KOPT-K1 (cell line): ENCODE measurements around the gene UFSP2.

Source experiments
- H3K27ac ChIP-seq: fragments of 200-600 bp; sonication (generic); 2 replicates; pipeline ENCODE4 v1.5.1; 2016; ENCODE audit warnings: antibody characterized with exemption, mild to moderate bottlenecking, low read depth, low read length; ENCODE audit not compliant: poor library complexity, severe bottlenecking
- H3K36me3 ChIP-seq: fragments of 200-600 bp; sonication (generic); 2 replicates; pipeline ENCODE4 v1.5.1; 2017; ENCODE audit warnings: antibody characterized with exemption, mild to moderate bottlenecking, low read length, moderate library complexity; ENCODE audit not compliant: insufficient read depth
- H3K9me3 ChIP-seq: fragments of 200-600 bp; sonication (generic); 2 replicates; pipeline ENCODE4 v1.5.1; 2017; ENCODE audit warnings: antibody characterized with exemption, low read length, mild to moderate bottlenecking; ENCODE audit not compliant: insufficient read depth, poor library complexity, severe bottlenecking

Gene UFSP2

GRCh38 chr4:185457136-185457535 is 31.4 kb upstream of the UFSP2 start:
- Histone ChIP-seq H3K9me3 (no peaks in the 10 kb centered on the region), H3K27ac (no peak overlapping the region), H3K36me3 (no peaks in the 10 kb centered on the region)

DNA sequence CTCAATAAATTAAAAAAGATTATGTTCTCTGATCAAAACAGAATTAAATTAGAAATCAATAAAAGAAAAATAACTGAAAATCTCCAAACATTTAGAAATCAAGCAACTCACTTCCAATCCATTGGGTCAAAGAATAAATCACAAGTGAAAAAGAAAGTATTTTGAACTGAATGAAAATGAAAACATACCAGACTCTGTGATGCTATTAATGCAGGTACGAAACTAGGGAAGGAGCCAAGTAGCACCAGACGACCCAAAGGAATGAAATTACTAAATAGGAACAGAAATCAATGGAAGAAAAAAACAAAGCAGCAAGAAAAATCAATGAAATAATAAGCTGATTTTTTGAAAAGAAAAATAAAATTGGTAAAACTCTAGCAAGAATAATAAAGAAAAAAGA is 30.4 kb upstream of the UFSP2 start:
- H3K36me3 ChIP-seq = no peaks in the 10 kb centered on the region
- no peaks in the 10 kb centered on the region for H3K9me3 ChIP-seq
- no peak overlapping the region for H3K27ac ChIP-seq

- Histone ChIP-seq H3K36me3 (no peaks in the 10 kb centered on the region), H3K9me3 (no peaks in the 10 kb centered on the region), H3K27ac (no peak overlapping the region)
These were observed 19.4 kb upstream of the UFSP2 start for GRCh38 chr4:185445209-185445608.

- H3K36me3 ChIP-seq = no peaks in the 10 kb centered on the region
- no peaks in the 10 kb centered on the region for H3K9me3 ChIP-seq
- H3K27ac ChIP-seq = no peak overlapping the region
These were observed 15.7 kb upstream of the UFSP2 start for GRCh38 chr4:185441479-185441878.

GRCh38 chr4:185437809-185438208 is 12.0 kb upstream of the UFSP2 start:
- Histone ChIP-seq H3K27ac (no peak overlapping the region), H3K36me3 (no peaks in the 10 kb centered on the region), H3K9me3 (no peaks in the 10 kb centered on the region)

DNA sequence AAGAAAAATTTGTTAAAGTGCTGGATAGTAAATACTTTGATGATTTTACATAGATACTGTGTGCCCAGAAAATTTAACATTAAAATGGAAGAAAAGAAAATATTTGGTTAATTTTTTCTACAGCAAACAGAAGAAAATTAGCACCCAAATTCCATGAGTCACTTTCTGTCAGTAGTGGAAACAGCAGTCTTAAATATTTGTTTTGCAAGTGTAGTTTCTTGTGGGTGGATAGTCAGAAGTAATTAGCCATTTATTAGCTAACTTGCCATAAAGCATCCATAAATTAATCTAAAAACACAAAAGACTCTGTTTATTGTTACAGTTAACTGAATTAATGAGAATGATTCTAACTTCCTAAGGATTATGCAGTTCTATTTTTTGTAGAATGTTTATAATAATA is 9.7 kb upstream of the UFSP2 start:
- Histone ChIP-seq H3K9me3 (no peaks in the 10 kb centered on the region), H3K36me3 (no peaks in the 10 kb centered on the region), H3K27ac (no peak overlapping the region)

DNA sequence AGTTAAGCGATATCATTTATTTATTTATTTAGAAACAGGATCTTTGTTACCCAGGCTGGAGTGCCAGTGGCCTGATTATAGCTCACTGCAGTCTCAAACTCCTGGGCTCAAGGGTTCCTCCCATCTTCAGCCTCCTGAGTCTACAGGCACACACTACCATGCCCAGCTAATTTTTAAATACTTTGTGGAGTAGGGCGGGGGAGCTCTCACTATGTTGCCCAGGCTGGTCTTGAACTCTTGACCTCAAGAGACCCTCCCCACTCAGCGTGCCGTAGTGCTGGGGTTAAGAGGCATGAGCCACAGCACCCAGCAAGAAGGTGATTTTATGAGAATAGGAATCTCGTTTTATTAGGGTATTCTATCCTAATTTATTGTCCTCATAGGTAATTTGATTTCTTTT is 3.9 kb upstream of the UFSP2 start:
- Histone ChIP-seq H3K27ac (no peak overlapping the region), H3K9me3 (no peaks in the 10 kb centered on the region), H3K36me3 (no peaks in the 10 kb centered on the region)

DNA sequence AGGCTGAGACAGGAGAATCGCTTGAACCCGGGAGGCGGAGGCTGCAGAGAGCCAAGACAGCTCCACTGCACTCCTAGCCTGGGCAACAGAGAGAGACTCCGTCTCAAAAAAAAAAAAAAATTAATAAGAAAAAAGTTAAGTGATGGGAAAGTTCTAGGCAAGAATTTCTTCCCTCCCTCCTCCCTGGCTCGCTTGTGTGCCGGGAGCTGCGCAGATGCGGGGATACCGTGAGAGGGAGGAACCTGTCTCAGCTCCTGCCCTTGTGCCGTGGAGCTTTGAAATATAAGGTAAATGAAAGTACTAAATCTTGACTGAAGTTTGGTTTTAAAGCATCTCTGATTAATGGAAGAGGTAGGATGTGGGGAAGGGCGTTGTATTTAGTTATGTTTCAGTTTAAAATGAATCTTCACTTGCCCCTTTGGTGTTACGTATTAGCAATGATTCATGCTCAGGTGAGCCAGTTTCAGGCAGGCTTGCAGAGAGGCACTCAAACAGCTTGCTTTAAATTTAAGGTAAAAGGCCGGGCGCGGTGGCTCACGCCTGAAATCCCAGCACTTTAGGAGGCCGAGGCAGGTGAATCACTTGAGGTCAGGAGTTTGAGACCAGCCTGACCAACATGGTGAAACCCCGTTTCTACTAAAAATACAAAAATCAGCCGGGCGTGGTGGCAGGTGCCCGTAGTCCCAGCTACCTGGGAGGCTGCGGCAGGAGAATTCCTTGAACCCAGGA is 1.4 kb upstream of the UFSP2 start:
- no peaks in the 10 kb centered on the region for H3K9me3 ChIP-seq
- no peak overlapping the region for H3K27ac ChIP-seq
- 0 out of 2 replicates have a peak, but pooled peaks cover 1% of the 10 kb centered on the region for H3K36me3 ChIP-seq

- Histone ChIP-seq H3K36me3 (peaks cover 11% of the 10 kb centered on the region; the same call in 1 of the 2 replicates), H3K9me3 (no peaks in the 10 kb centered on the region), H3K27ac (peak overlapping the region; percentile 84)
These were observed 688 bp downstream of the UFSP2 start for GRCh38 chr4:185424905-185425646.

GRCh38 chr4:185421366-185422124 is 4.2 kb downstream of the UFSP2 start:
- peaks cover 24% of the 10 kb centered on the region for H3K36me3 ChIP-seq
- no peak overlapping the region for H3K27ac ChIP-seq
- no peaks in the 10 kb centered on the region for H3K9me3 ChIP-seq

DNA sequence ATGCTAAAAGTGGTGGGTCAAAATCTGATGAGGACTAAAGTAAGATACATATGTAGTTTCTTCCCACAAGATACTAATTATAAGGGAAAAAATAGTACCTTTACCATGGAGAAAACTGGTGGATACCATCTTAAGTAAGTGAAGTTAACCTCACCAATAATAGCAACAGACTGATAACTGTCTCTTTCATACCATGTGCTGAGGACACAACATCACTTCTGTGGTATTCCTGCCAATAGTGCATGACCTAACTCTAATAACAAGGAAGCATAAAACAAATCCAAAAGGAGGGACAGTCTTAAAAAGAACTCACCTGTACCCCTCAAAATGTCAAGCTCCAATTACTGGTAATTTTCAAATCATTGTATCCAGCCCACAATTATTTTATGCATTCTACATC is 8.8 kb downstream of the UFSP2 start:
- Histone ChIP-seq H3K9me3 (no peaks in the 10 kb centered on the region), H3K27ac (no peak overlapping the region), H3K36me3 (peaks cover 36% of the 10 kb centered on the region)

GRCh38 chr4:185412412-185412811 is 13.4 kb downstream of the UFSP2 start:
- Histone ChIP-seq H3K9me3 (no peaks in the 10 kb centered on the region), H3K27ac (no peak overlapping the region), H3K36me3 (peaks cover 29% of the 10 kb centered on the region)

DNA sequence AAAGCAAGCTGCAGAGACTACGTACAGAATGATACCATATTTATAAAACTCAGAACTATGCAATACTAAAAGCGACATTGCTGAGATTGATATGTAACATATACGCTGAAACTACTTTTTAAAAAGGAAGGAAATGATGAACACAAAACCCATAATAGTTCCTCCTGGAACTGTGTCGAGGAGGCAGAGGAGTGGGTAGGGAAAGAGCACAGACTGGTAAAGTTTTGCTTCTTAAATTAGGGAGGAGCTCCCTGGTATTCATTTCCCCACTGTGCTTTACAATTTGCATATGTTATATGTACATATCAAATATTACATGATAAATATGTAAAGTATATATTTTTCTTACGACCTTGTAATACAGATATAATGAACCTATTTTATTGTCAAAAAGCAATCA is 13.9 kb downstream of the UFSP2 start:
- Histone ChIP-seq H3K27ac (no peak overlapping the region), H3K9me3 (no peaks in the 10 kb centered on the region), H3K36me3 (peaks cover 23% of the 10 kb centered on the region)

DNA sequence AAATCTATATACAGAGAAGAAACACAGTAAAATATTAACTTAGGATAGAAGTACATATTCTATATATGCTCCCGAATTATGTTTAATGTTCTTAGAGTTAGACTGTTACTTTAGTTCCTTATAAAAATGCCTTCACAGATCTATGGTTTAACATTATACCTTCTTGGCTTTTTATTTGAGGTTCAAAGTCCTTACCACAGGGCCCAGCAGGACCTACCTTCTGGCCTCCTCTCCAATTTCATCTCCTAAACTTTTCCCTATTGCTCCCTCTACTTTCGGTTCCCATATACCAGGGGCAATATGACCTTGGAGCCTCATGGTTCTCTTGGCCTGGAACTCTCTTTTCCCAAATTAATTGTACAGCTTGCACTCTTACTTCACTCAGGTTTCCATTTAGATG is 17.3 kb downstream of the UFSP2 start:
- Histone ChIP-seq H3K36me3 (peaks cover 25% of the 10 kb centered on the region), H3K27ac (no peak overlapping the region), H3K9me3 (no peaks in the 10 kb centered on the region)

GRCh38 chr4:185405296-185405999 is 20.3 kb downstream of the UFSP2 start:
- Histone ChIP-seq H3K36me3 (peaks cover 43% of the 10 kb centered on the region), H3K27ac (no peak overlapping the region), H3K9me3 (no peaks in the 10 kb centered on the region)
